ENCODE results near the gene NCAPH2.

NCAPH2 gene

GRCh38 chr22:50568626-50569025 lies 60.6 kb downstream of the NCAPH2 start:
- TF ChIP-seq ZFX (IDR thresholded peaks at IDR 0.05; ENCODE audit: borderline replicate concordance) (no peak), CTCF (IDR thresholded peaks at IDR 0.05) (no peak)
- H3K27ac ChIP-seq, result peak overlapping the region; percentile 72

- peak overlapping the region; percentile 72 for H3K27ac ChIP-seq
- TF ChIP-seq ZFX (IDR thresholded peaks at IDR 0.05; ENCODE audit: borderline replicate concordance), result no peak
- no peak for TF ChIP-seq CTCF (IDR thresholded peaks at IDR 0.05)
These were observed 61.0 kb downstream of the NCAPH2 start for GRCh38 chr22:50569041-50569459.

GRCh38 chr22:50569896-50570535 lies 62.0 kb downstream of the NCAPH2 start:
- peak overlapping the region; percentile 72 for H3K27ac ChIP-seq
- TF ChIP-seq ZFX (IDR thresholded peaks at IDR 0.05; ENCODE audit: borderline replicate concordance) (no peak), CTCF (IDR thresholded peaks at IDR 0.05) (no peak)

GRCh38 chr22:50570861-50571260 lies 62.8 kb downstream of the NCAPH2 start:
- H3K27ac ChIP-seq, result no peak overlapping the region
- no peak for TF ChIP-seq CTCF (IDR thresholded peaks at IDR 0.05)
- TF ChIP-seq ZFX (IDR thresholded peaks at IDR 0.05; ENCODE audit: borderline replicate concordance), result no peak

- H3K27ac ChIP-seq, result no peak overlapping the region
- TF ChIP-seq CTCF (IDR thresholded peaks at IDR 0.05), result no peak
- no peak for TF ChIP-seq ZFX (IDR thresholded peaks at IDR 0.05; ENCODE audit: borderline replicate concordance)
These were observed 63.5 kb downstream of the NCAPH2 start for GRCh38 chr22:50571264-50572175.

GRCh38 chr22:50572965-50573364 lies 64.9 kb downstream of the NCAPH2 start:
- H3K27ac ChIP-seq, result no peak overlapping the region
- TF ChIP-seq ZFX (IDR thresholded peaks at IDR 0.05; ENCODE audit: borderline replicate concordance), result no peak
- no peak for TF ChIP-seq CTCF (IDR thresholded peaks at IDR 0.05)
